Thoracic aorta (tissue), 2 donors: ENCODE results near the gene ZNF330. TPM values are rescaled to one million over a fixed set of nuclear protein-coding genes. Genes with fewer than 3 reads are reported as not detected.

Source experiments
- ATAC-seq: fragments of 150-250 bp; one replicate; pipeline ENCODE4 v1.8.0; 2017; ENCODE audit warnings: low read depth; ENCODE audit not compliant: insufficient number of reproducible peaks, low FRiP score
- DNase-seq: peaks from one replicate; pipeline ENCODE4 v3.0.0-alpha.2; 2020; ENCODE audit warnings: low spot score
- H3K27ac ChIP-seq, 2 donors: fragments of 200-600 bp; sonication (generic); 1 replicate in 1 of 2; 2 replicates in 1 of 2; pipeline ENCODE4 v1.5.1; 2016; ENCODE audit warnings: mild to moderate bottlenecking in 2 of 2, moderate library complexity in 2 of 2
- H3K27me3 ChIP-seq: fragments of 200-600 bp; sonication (generic); replicated peaks from 2 replicates; pipeline ENCODE4 v1.6.0; 2016; ENCODE audit warnings: mild to moderate bottlenecking; ENCODE audit not compliant: insufficient read depth
- H3K36me3 ChIP-seq: fragments of 200-600 bp; sonication (generic); one replicate; pipeline ENCODE4 v1.5.1; 2016
- H3K4me1 ChIP-seq, 2 donors: fragments of 200-600 bp; sonication (generic); 1 replicate in 1 of 2; 2 replicates in 1 of 2; pipeline versions ENCODE4 v1.5.1 to v1.6.0; 2016; ENCODE audit warnings: low read depth in 2 of 2, mild to moderate bottlenecking in 1 of 2; ENCODE audit not compliant: control insufficient read depth in 1 of 2
- H3K4me3 ChIP-seq: fragments of 200-600 bp; sonication (generic); 2 replicates; pipeline ENCODE4 v1.5.1; 2016; ENCODE audit warnings: mild to moderate bottlenecking
- H3K9me3 ChIP-seq: fragments of 200-600 bp; sonication (generic); 2 replicates; pipeline ENCODE4 v1.5.1; 2016
- CTCF ChIP-seq: fragments of 200-600 bp; sonication (generic); IDR thresholded peaks from one replicate; pipeline ENCODE4 v1.5.1; 2019; ENCODE audit warnings: antibody characterized with exemption
- total RNA-seq, 2 donors: library from RNA; depleted of rRNA; stranded (reverse); fragments of >200 nt; gene quantifications; one replicate each; pipeline versions ENCODE4 v1.1.0 to v1.2.3, GENCODE V29; 2016

The ZNF330 gene
- total RNA-seq, 2 donors from 2014 or later = 32.2 to 37.5 TPM

GRCh38 chr4:141233673-141234072, 13.0 kb downstream of the ZNF330 start:
- Histone ChIP-seq H3K9me3 (no peaks in the 10 kb centered on the region), H3K4me1 (no peaks in the 10 kb centered on the region), H3K27me3 (no peaks in the 10 kb centered on the region), H3K4me3 (no peak overlapping the region), H3K27ac (no peak overlapping the region), H3K36me3 (peaks cover 40% of the 10 kb centered on the region)
- ATAC-seq (no peak), DNase-seq (no peak)
- no peak for TF ChIP-seq CTCF

- H3K9me3 ChIP-seq = no peaks in the 10 kb centered on the region
- H3K4me1 ChIP-seq = no peaks in the 10 kb centered on the region
- TF ChIP-seq CTCF = no peak
- peaks cover 12% of the 10 kb centered on the region for H3K36me3 ChIP-seq
- no peaks in the 10 kb centered on the region for H3K27me3 ChIP-seq
- no peak overlapping the region for H3K4me3 ChIP-seq
- DNase-seq (no peak), ATAC-seq (no peak)
- H3K27ac ChIP-seq = no peak overlapping the region
These were observed 17.5 kb downstream of the ZNF330 start for GRCh38 chr4:141238186-141238585.

GRCh38 chr4:141240259-141240658, 19.6 kb downstream of the ZNF330 start:
- DNase-seq (no peak), ATAC-seq (no peak)
- Histone ChIP-seq H3K9me3 (no peaks in the 10 kb centered on the region), H3K4me1 (no peaks in the 10 kb centered on the region), H3K27ac (no peak overlapping the region), H3K4me3 (no peak overlapping the region), H3K27me3 (no peaks in the 10 kb centered on the region), H3K36me3 (no peaks in the 10 kb centered on the region)
- no peak for TF ChIP-seq CTCF

GRCh38 chr4:141240671-141241070, 20.0 kb downstream of the ZNF330 start:
- Histone ChIP-seq H3K4me3 (no peak overlapping the region), H3K4me1 (no peaks in the 10 kb centered on the region), H3K27me3 (no peaks in the 10 kb centered on the region), H3K36me3 (no peaks in the 10 kb centered on the region), H3K27ac (no peak overlapping the region), H3K9me3 (no peaks in the 10 kb centered on the region)
- DNase-seq (no peak), ATAC-seq (no peak)
- no peak for TF ChIP-seq CTCF

GRCh38 chr4:141241986-141242385, 21.3 kb downstream of the ZNF330 start:
- DNase-seq (no peak), ATAC-seq (no peak)
- TF ChIP-seq CTCF = no peak
- no peak overlapping the region for H3K4me3 ChIP-seq
- H3K27ac ChIP-seq = no peak overlapping the region
- no peaks in the 10 kb centered on the region for H3K27me3 ChIP-seq
- H3K4me1 ChIP-seq = peaks cover 0 to 4% of the 10 kb centered on the region in 2 donors
- H3K36me3 ChIP-seq = no peaks in the 10 kb centered on the region
- H3K9me3 ChIP-seq = no peaks in the 10 kb centered on the region
